ENCODE measurements around the gene CYP17A1. TPM values are rescaled to one million over a fixed set of nuclear protein-coding genes. Genes with fewer than 3 reads are reported as not detected.
A peak's percentile ranks its signal among the peaks of the same experiment; 100 is the strongest.

CYP17A1 gene
- total RNA-seq, 4 donors from 2014 or later: 0.83 to 3.6 (median 1.6) TPM; not detected in 1

- intact Hi-C loops (cut with DNase I; ENCODE audit: low total_unique reads): no loop called here
- no peak for TF ChIP-seq CTCF (IDR thresholded peaks at IDR 0.05)
- no peak for TF ChIP-seq POLR2A (IDR thresholded peaks at IDR 0.05)
- DNase-seq: no peak
- no peaks in the 10 kb centered on the region for H3K9me3 ChIP-seq
- no peaks in the 10 kb centered on the region for H3K27me3 ChIP-seq
- peak overlapping the region; percentile 87 to 89 for H3K27ac ChIP-seq
- H3K36me3 ChIP-seq: no peaks in the 10 kb centered on the region
- H3K4me3 ChIP-seq: no peak overlapping the region
- peaks cover 32 to 36% of the 10 kb centered on the region in 2 donors for H3K4me1 ChIP-seq
Measured at GRCh38 chr10:102781090-102781920, 55.9 kb downstream of the CYP17A1 start.

Small RNA genes lying within 50 kb of the gene (small RNA-seq; reads per million reads assigned to genes)
- gene AS3MT (not detected), gene RF00026 (not detected), gene RNU6-1231P (not detected)

Other genes with a start within 250 kb of the CYP17A1 start
- gene TRIM8, start 192.9 kb downstream of the CYP17A1 start, total RNA-seq: 100 to 1,000 TPM in 2 of 4 donors, 10 to 100 TPM in 2; 71.2 to 119 (median 102) TPM
- gene ARL3, start 123.0 kb downstream of the CYP17A1 start, total RNA-seq: 10 to 100 TPM in 3 of 4 donors, 1 to 10 TPM in 1; 7.1 to 19.9 (median 11.0) TPM
- gene SFXN2, start 122.8 kb downstream of the CYP17A1 start, total RNA-seq: 10 to 100 TPM in 2 of 4 donors, 1 to 10 TPM in 2; 1.2 to 16.9 (median 8.5) TPM
- gene WBP1L, start 93.5 kb downstream of the CYP17A1 start, total RNA-seq: 10 to 100 TPM; 27.4 to 79.2 (median 55.3) TPM
- gene BORCS7, start 16.8 kb upstream of the CYP17A1 start, total RNA-seq: 10 to 100 TPM; 17.6 to 80.2 (median 44.7) TPM
- gene AS3MT, start 32.1 kb upstream of the CYP17A1 start, total RNA-seq: 10 to 100 TPM in 1 of 4 donors, 1 to 10 TPM in 2, under 1 TPM in 1; 0.51 to 15.3 (median 2.6) TPM
- 10 to 100 TPM in 1 of 4 donors, 1 to 10 TPM in 3; 5.1 to 11.0 (median 7.4) TPM for gene CNNM2, start 80.9 kb upstream of the CYP17A1 start, total RNA-seq